ENCODE results near the gene CNTNAP5. TPM values are rescaled to one million over a fixed set of nuclear protein-coding genes. Genes with fewer than 3 reads are reported as not detected.

Gene CNTNAP5
- total RNA-seq, 1 experiment from 2014 or later, result not detected

DNA sequence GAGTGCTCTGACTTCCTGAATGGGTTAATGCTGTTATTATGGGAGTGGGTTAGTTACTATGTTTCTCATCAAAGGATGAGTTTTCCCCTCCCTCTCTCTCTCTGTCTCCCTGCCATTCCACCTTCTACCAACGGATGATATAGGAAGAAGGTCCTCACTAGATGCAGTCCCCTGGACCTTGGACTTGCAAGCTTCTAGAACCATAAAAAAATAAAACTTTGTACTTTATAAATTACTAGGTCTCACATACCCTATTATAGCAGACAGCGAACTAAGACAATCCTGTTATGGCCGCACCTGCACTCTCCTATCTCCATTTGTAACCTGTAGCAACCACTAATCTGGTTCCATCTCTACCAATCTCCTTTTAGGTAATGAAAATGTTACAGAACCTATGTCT is 564.9 kb downstream of the CNTNAP5 start:
- ATAC-seq (no peak), DNase-seq (ENCODE audit: low read depth, low spot score) (no peak)
- ChIA-PET CTCF (no interaction called here), POLR2A (no interaction called here)
- Histone ChIP-seq H3K4me3 (ENCODE audit: low read depth in 2 of 2, low read length in 2 of 2) (no peak overlapping the region), H3K4me1 (ENCODE audit: control insufficient read depth, insufficient read depth, low read length) (no peaks in the 10 kb centered on the region), H3K9me3 (ENCODE audit: control insufficient read depth, insufficient read depth, low read depth, low read length) (no peaks in the 10 kb centered on the region), H3K27me3 (ENCODE audit: control insufficient read depth, insufficient read depth, low read length) (no peaks in the 10 kb centered on the region), H3K27ac (ENCODE audit: low read length) (no peak overlapping the region), H3K36me3 (ENCODE audit: control insufficient read depth, insufficient read depth, low read length) (no peaks in the 10 kb centered on the region)
- no TSS peak for BruUV-seq (replicated peaks)
- in situ Hi-C loops (cut with HindIII; ENCODE audit: low pct_unique_long_range_greater_than_20kb, low sequenced_read_pairs), result no loop called here
- intact Hi-C loops (cut with micrococcal nuclease; ENCODE audit: unreplicated experiment), result no loop called here
- TF ChIP-seq SIN3A (IDR thresholded peaks at IDR 0.05; ENCODE audit: borderline replicate concordance, insufficient read depth, low read depth, low read length) (no peak), POLR2AphosphoS5 (IDR thresholded peaks at IDR 0.05; ENCODE audit: low read depth, low read length) (no peak), TCF7L2 (IDR thresholded peaks at IDR 0.05; ENCODE audit: low read depth, low read length) (no peak)
- TF ChIP-seq, protein P1, sequence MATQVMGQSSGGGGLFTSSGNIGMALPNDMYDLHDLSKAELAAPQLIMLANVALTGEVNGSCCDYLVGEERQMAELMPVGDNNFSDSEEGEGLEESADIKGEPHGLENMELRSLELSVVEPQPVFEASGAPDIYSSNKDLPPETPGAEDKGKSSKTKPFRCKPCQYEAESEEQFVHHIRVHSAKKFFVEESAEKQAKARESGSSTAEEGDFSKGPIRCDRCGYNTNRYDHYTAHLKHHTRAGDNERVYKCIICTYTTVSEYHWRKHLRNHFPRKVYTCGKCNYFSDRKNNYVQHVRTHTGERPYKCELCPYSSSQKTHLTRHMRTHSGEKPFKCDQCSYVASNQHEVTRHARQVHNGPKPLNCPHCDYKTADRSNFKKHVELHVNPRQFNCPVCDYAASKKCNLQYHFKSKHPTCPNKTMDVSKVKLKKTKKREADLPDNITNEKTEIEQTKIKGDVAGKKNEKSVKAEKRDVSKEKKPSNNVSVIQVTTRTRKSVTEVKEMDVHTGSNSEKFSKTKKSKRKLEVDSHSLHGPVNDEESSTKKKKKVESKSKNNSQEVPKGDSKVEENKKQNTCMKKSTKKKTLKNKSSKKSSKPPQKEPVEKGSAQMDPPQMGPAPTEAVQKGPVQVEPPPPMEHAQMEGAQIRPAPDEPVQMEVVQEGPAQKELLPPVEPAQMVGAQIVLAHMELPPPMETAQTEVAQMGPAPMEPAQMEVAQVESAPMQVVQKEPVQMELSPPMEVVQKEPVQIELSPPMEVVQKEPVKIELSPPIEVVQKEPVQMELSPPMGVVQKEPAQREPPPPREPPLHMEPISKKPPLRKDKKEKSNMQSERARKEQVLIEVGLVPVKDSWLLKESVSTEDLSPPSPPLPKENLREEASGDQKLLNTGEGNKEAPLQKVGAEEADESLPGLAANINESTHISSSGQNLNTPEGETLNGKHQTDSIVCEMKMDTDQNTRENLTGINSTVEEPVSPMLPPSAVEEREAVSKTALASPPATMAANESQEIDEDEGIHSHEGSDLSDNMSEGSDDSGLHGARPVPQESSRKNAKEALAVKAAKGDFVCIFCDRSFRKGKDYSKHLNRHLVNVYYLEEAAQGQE (IDR thresholded peaks at IDR 0.05; ENCODE audit: insufficient read depth in 1 of 2, low read depth in 2 of 2, low read length in 1 of 2), result no peak
- TF ChIP-seq, protein P2, sequence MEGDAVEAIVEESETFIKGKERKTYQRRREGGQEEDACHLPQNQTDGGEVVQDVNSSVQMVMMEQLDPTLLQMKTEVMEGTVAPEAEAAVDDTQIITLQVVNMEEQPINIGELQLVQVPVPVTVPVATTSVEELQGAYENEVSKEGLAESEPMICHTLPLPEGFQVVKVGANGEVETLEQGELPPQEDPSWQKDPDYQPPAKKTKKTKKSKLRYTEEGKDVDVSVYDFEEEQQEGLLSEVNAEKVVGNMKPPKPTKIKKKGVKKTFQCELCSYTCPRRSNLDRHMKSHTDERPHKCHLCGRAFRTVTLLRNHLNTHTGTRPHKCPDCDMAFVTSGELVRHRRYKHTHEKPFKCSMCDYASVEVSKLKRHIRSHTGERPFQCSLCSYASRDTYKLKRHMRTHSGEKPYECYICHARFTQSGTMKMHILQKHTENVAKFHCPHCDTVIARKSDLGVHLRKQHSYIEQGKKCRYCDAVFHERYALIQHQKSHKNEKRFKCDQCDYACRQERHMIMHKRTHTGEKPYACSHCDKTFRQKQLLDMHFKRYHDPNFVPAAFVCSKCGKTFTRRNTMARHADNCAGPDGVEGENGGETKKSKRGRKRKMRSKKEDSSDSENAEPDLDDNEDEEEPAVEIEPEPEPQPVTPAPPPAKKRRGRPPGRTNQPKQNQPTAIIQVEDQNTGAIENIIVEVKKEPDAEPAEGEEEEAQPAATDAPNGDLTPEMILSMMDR (IDR thresholded peaks at IDR 0.05), result no peak

DNA sequence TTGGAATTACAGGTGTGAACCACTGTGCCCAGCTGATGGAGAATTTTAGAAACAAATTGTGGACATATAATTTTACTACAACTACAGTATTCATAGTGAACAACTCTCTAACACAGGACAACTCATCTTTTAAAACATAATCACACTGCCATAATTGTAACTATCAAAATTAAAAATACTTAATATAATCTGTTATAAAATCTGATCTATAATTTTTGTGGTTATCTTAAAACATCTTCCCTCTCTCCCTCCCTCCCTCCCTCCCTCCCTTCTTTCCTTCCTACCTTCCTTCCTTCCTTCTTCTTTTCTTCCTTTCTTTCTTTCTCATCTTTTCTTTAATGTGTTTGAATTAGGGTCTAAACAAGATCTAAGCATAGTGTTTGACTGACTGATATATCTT is 577.7 kb downstream of the CNTNAP5 start:
- Histone ChIP-seq H3K27ac (ENCODE audit: low read length) (no peak overlapping the region), H3K4me3 (ENCODE audit: low read depth in 2 of 2, low read length in 2 of 2) (no peak overlapping the region), H3K4me1 (ENCODE audit: control insufficient read depth, insufficient read depth, low read length) (no peaks in the 10 kb centered on the region), H3K9me3 (ENCODE audit: control insufficient read depth, insufficient read depth, low read depth, low read length) (no peaks in the 10 kb centered on the region), H3K36me3 (ENCODE audit: control insufficient read depth, insufficient read depth, low read length) (no peaks in the 10 kb centered on the region), H3K27me3 (ENCODE audit: control insufficient read depth, insufficient read depth, low read length) (no peaks in the 10 kb centered on the region; the same call in 1 of the 2 replicates)
- in situ Hi-C loops (cut with HindIII; ENCODE audit: low pct_unique_long_range_greater_than_20kb, low sequenced_read_pairs) (no loop called here), intact Hi-C loops (cut with micrococcal nuclease; ENCODE audit: unreplicated experiment) (no loop called here)
- BruUV-seq (replicated peaks), result no TSS peak
- DNase-seq (ENCODE audit: low read depth, low spot score), result no peak
- CTCF ChIA-PET, result no interaction called here
- POLR2A ChIA-PET, result interaction anchor here (0.6 kb wide), 1 partner anchor 608 kb away, joined by 7 read pairs; no protein-coding TSS in a partner anchor
- no peak for TF ChIP-seq POLR2AphosphoS5 (IDR thresholded peaks at IDR 0.05; ENCODE audit: low read depth, low read length)
- TF ChIP-seq, protein P2 (IDR thresholded peaks at IDR 0.05), result no peak
- TF ChIP-seq, protein P1 (IDR thresholded peaks at IDR 0.05; ENCODE audit: insufficient read depth in 1 of 2, low read depth in 2 of 2, low read length in 1 of 2), result no peak
- no peak for TF ChIP-seq TCF7L2 (IDR thresholded peaks at IDR 0.05; ENCODE audit: low read depth, low read length)
- TF ChIP-seq SIN3A (IDR thresholded peaks at IDR 0.05; ENCODE audit: borderline replicate concordance, insufficient read depth, low read depth, low read length), result no peak
- ATAC-seq, result no peak
